Neuronal stem cell (in vitro differentiated cells): Measurements from ENCODE around the gene EIF2S1.

Source experiments
- DNase-seq: peaks from one replicate; pipeline ENCODE4 v3.0.0-alpha.2; 2013; ENCODE audit warnings: low spot score
- H2AFZ ChIP-seq: one replicate; pipeline ENCODE4 v1.6.1; 2013; ENCODE audit warnings: mild to moderate bottlenecking, low read length, inconsistent platforms
- H2AK5ac ChIP-seq: 2 replicates; pipeline ENCODE4 v1.6.1; 2013; ENCODE audit warnings: low read depth, mild to moderate bottlenecking, inconsistent platforms, low read length, moderate library complexity, mixed read lengths
- H2BK120ac ChIP-seq: 2 replicates; pipeline ENCODE4 v1.6.1; 2013; ENCODE audit warnings: low read depth, mild to moderate bottlenecking, inconsistent platforms, low read length, moderate library complexity, mixed read lengths
- H2BK12ac ChIP-seq: one replicate; pipeline ENCODE4 v1.6.1; 2013; ENCODE audit warnings: low read length, inconsistent platforms
- H2BK15ac ChIP-seq: 2 replicates; pipeline ENCODE4 v1.6.1; 2013; ENCODE audit warnings: mild to moderate bottlenecking, low read length, inconsistent platforms, mixed read lengths
- H2BK5ac ChIP-seq: one replicate; pipeline ENCODE4 v1.6.1; 2013; ENCODE audit warnings: inconsistent platforms, mild to moderate bottlenecking, low read length, moderate library complexity
- H3K14ac ChIP-seq: one replicate; pipeline ENCODE4 v1.6.1; 2013; ENCODE audit warnings: low read length, inconsistent platforms
- H3K18ac ChIP-seq: 2 replicates; pipeline ENCODE4 v1.6.1; 2013; ENCODE audit warnings: low read length, inconsistent platforms
- H3K23ac ChIP-seq: 2 replicates; pipeline ENCODE4 v1.6.1; 2013; ENCODE audit warnings: low read depth, mild to moderate bottlenecking, mixed read lengths, low read length, inconsistent platforms; ENCODE audit not compliant: poor library complexity
- H3K27ac ChIP-seq: replicated peaks from 3 replicates; pipeline ENCODE4 v1.5.1; 2013; ENCODE audit warnings: low read length, inconsistent platforms
- H3K27me3 ChIP-seq, 3 experiments: 2 replicates each; pipeline ENCODE4 v1.6.1; 2013; ENCODE audit warnings: low read length in 3 of 3, mild to moderate bottlenecking in 2 of 3, inconsistent platforms in 1 of 3, low read depth in 1 of 3, mixed read lengths in 1 of 3, moderate library complexity in 1 of 3; ENCODE audit not compliant: control insufficient read depth in 3 of 3, insufficient read depth in 3 of 3
- H3K36me3 ChIP-seq, 2 donors: replicated peaks in 1 of 2; 2 replicates each; pipeline ENCODE4 v1.6.1; 2013; ENCODE audit warnings: low read length in 2 of 2; ENCODE audit not compliant: control insufficient read depth in 2 of 2, insufficient read depth in 2 of 2
- H3K4ac ChIP-seq: 2 replicates; pipeline ENCODE4 v1.6.1; 2013; ENCODE audit warnings: inconsistent platforms, mild to moderate bottlenecking, low read length, moderate library complexity
- H3K4me1 ChIP-seq, 2 donors: 1 replicate in 1 of 2; 2 replicates in 1 of 2; pipeline ENCODE4 v1.6.1; 2013; ENCODE audit warnings: low read length in 2 of 2, low read depth in 1 of 2; ENCODE audit not compliant: control insufficient read depth in 2 of 2, insufficient read depth in 1 of 2
- H3K4me2 ChIP-seq: one replicate; pipeline ENCODE4 v1.6.1; 2013; ENCODE audit warnings: mild to moderate bottlenecking, low read length, inconsistent platforms; ENCODE audit not compliant: insufficient read depth, poor library complexity, severe bottlenecking
- H3K4me3 ChIP-seq, 2 donors: 2 replicates each; pipeline ENCODE4 v1.5.1; 2013; ENCODE audit warnings: low read length in 2 of 2, mild to moderate bottlenecking in 2 of 2, inconsistent platforms in 1 of 2, moderate library complexity in 1 of 2
- H3K79me1 ChIP-seq: one replicate; pipeline ENCODE4 v1.6.1; 2013; ENCODE audit warnings: low read depth, mild to moderate bottlenecking, inconsistent platforms, low read length, moderate library complexity
- H3K9ac ChIP-seq: one replicate; pipeline ENCODE4 v1.6.1; 2013; ENCODE audit warnings: mild to moderate bottlenecking, low read depth, low read length, inconsistent platforms; ENCODE audit not compliant: poor library complexity
- H3K9me3 ChIP-seq, 2 donors: replicated peaks in 1 of 2; 2 replicates each; pipeline versions ENCODE3 to v1.6.1; 2013; ENCODE audit warnings: low read length in 2 of 2, mild to moderate bottlenecking in 2 of 2, inconsistent platforms in 1 of 2, low read depth in 1 of 2, mixed read lengths in 1 of 2, moderate library complexity in 1 of 2; ENCODE audit not compliant: control insufficient read depth in 2 of 2, insufficient read depth in 1 of 2
- H4K8ac ChIP-seq: one replicate; pipeline ENCODE4 v1.6.1; 2013; ENCODE audit warnings: low read depth, mild to moderate bottlenecking, inconsistent platforms, low read length, moderate library complexity
- H4K91ac ChIP-seq: one replicate; pipeline ENCODE4 v1.6.1; 2013; ENCODE audit warnings: low read length, low read depth, mild to moderate bottlenecking, inconsistent platforms; ENCODE audit not compliant: poor library complexity
- WGBS, 2 donors: extraction: QIAGEN DNeasy Blood & Tissue Kit; methylation state at CpG; one replicate each; pipeline ENCODE4 v1.1.7; 2013; ENCODE audit warnings: missing lambda C conversion rate in 2 of 2, mixed read lengths in 1 of 2; ENCODE audit not compliant: insufficient read length in 2 of 2, insufficient replicate concordance in 1 of 2; ENCODE audit errors: extremely low coverage in 2 of 2; 5-methylcytosine and 5-hydroxymethylcytosine counted together

EIF2S1 gene

GRCh38 chr14:67372833-67373232 is 12.7 kb downstream of the EIF2S1 start:
- no peak for DNase-seq
- Histone ChIP-seq H3K36me3 (peaks cover 16 to 97% of the 10 kb centered on the region in 2 donors), H4K91ac (no peak overlapping the region), H3K4me3 (no peak overlapping the region), H3K23ac (no peak overlapping the region), H3K4ac (no peak overlapping the region), H2AK5ac (no peak overlapping the region), H3K79me1 (no peaks in the 10 kb centered on the region), H3K27me3 (no peaks in the 10 kb centered on the region), H3K14ac (no peak overlapping the region), H3K9ac (no peak overlapping the region), H3K4me2 (no peak overlapping the region), H2BK15ac (no peak overlapping the region), H2AFZ (no peak overlapping the region), H3K4me1 (no peaks in the 10 kb centered on the region), H2BK120ac (no peak overlapping the region), H2BK12ac (no peak overlapping the region), H3K9me3 (no peaks in the 10 kb centered on the region), H2BK5ac (no peak overlapping the region), H3K27ac (no peak overlapping the region), H4K8ac (no peak overlapping the region), H3K18ac (no peak overlapping the region)
- no CpG with 5 or more reads among the region's 1 CpG for WGBS, 2 donors

DNA sequence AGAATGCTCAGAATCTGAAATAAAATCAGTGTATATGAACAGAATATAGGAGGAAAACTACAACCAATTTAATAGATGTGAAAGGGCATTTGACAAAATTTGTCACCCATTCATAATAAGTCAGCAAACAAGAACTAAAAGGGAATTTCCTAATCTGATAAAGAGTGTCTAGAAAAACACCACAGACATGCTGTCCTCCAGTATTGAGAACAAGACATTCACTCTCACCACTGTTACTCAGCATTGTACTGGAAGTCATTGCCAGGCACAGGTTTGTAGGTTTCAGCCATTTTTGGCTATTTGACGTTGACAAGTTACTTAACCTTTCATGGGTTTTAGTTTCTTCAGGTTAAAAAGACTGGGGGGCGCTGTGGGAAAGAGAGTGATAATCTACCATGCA is 13.2 kb downstream of the EIF2S1 start:
- H2BK15ac ChIP-seq = no peak overlapping the region
- H3K27me3 ChIP-seq = no peaks in the 10 kb centered on the region
- no peaks in the 10 kb centered on the region for H3K79me1 ChIP-seq
- no peak overlapping the region for H2AK5ac ChIP-seq
- H3K4ac ChIP-seq = no peak overlapping the region
- no peaks in the 10 kb centered on the region for H3K9me3 ChIP-seq
- no peak overlapping the region for H3K4me2 ChIP-seq
- WGBS, 2 donors = no CpG with 5 or more reads among the region's 2 CpGs
- no peak overlapping the region for H2AFZ ChIP-seq
- H3K9ac ChIP-seq = no peak overlapping the region
- DNase-seq = no peak
- H3K36me3 ChIP-seq = peaks cover 13 to 97% of the 10 kb centered on the region in 2 donors
- no peak overlapping the region for H2BK120ac ChIP-seq
- H2BK12ac ChIP-seq = no peak overlapping the region
- no peak overlapping the region for H4K8ac ChIP-seq
- H3K23ac ChIP-seq = no peak overlapping the region
- H4K91ac ChIP-seq = no peak overlapping the region
- H3K4me1 ChIP-seq = no peaks in the 10 kb centered on the region
- no peak overlapping the region for H3K27ac ChIP-seq
- H3K18ac ChIP-seq = no peak overlapping the region
- no peak overlapping the region for H3K4me3 ChIP-seq
- no peak overlapping the region for H2BK5ac ChIP-seq
- no peak overlapping the region for H3K14ac ChIP-seq

GRCh38 chr14:67377916-67378315 is 17.8 kb downstream of the EIF2S1 start:
- Histone ChIP-seq H3K4me2 (no peak overlapping the region), H3K27ac (no peak overlapping the region), H2AK5ac (no peak overlapping the region), H2BK15ac (no peak overlapping the region), H3K14ac (no peak overlapping the region), H3K27me3 (no peaks in the 10 kb centered on the region), H3K4ac (no peak overlapping the region), H3K4me1 (no peaks in the 10 kb centered on the region), H2BK12ac (no peak overlapping the region), H3K36me3 (peaks cover 22 to 97% of the 10 kb centered on the region in 2 donors), H3K4me3 (no peak overlapping the region), H4K8ac (no peak overlapping the region), H2AFZ (no peak overlapping the region), H4K91ac (no peak overlapping the region), H3K79me1 (no peaks in the 10 kb centered on the region), H3K23ac (no peak overlapping the region), H3K9ac (no peak overlapping the region), H3K9me3 (no peaks in the 10 kb centered on the region), H2BK5ac (no peak overlapping the region), H3K18ac (no peak overlapping the region), H2BK120ac (no peak overlapping the region)
- DNase-seq = no peak

DNA sequence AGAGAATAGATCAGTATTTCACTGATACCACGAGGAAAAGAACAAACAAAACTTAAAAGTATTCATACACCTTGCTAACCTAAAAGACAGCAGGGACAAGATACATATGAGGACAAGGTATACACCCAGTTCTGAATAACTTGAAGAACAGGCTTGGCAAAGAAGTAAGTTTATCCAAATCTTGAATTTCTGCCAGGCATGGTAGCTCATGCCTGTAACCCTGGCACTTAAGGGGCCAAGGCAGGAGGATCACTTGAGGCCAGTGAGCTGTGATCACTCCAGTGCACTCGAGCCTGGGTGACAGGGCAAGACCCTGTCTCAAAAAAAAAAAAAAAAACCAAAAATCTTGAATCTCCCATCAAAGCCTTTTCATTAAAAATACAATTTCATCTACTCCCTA is 25.0 kb downstream of the EIF2S1 start:
- Histone ChIP-seq H2BK120ac (no peak overlapping the region), H2AK5ac (no peak overlapping the region), H3K4ac (no peak overlapping the region), H3K18ac (no peak overlapping the region), H3K79me1 (no peaks in the 10 kb centered on the region), H2BK5ac (no peak overlapping the region), H4K91ac (no peak overlapping the region), H3K4me3 (no peak overlapping the region), H3K4me2 (no peak overlapping the region), H2AFZ (no peak overlapping the region), H3K23ac (no peak overlapping the region), H3K36me3 (peaks cover 19 to 76% of the 10 kb centered on the region in 2 donors), H3K27me3 (no peaks in the 10 kb centered on the region), H2BK15ac (no peak overlapping the region), H3K9me3 (no peaks in the 10 kb centered on the region), H2BK12ac (no peak overlapping the region), H3K9ac (no peak overlapping the region), H4K8ac (no peak overlapping the region), H3K27ac (no peak overlapping the region), H3K4me1 (no peaks in the 10 kb centered on the region), H3K14ac (no peak overlapping the region)
- WGBS, 2 donors = no CpG with 5 or more reads among the region's 2 CpGs
- no peak for DNase-seq
